GM19025 (cell line): ENCODE measurements around the gene SH2D3C.

Source experiments
- ATAC-seq: cut with Tn5 transposase; IDR thresholded peaks from one replicate; pipeline ENCODE4 v1.9.1; 2021; ENCODE audit warnings: mild to moderate bottlenecking, low read depth, moderate library complexity; ENCODE audit not compliant: unreplicated experiment

The SH2D3C gene

GRCh38 chr9:127706836-127707241, 71.6 kb downstream of the SH2D3C start, which contains the start of gene CFAP157:
CFAP157 (plus strand) TSS chr9:127706988; CDS start chr9:127707032, 44 bp downstream.
- ATAC-seq = no peak

- no peak for ATAC-seq
Observed at GRCh38 chr9:127705577-127706379, 72.7 kb downstream of the SH2D3C start.

GRCh38 chr9:127703289-127703946, 75.0 kb downstream of the SH2D3C start:
- ATAC-seq = no peak

- no peak for ATAC-seq
Observed at GRCh38 chr9:127700594-127701255, 77.7 kb downstream of the SH2D3C start.

- no peak for ATAC-seq
Observed at GRCh38 chr9:127700140-127700539, 78.3 kb downstream of the SH2D3C start.

- peak; percentile 95 for ATAC-seq
Observed at GRCh38 chr9:127698985-127699670, 79.3 kb downstream of the SH2D3C start.

- ATAC-seq = no peak
Observed at GRCh38 chr9:127698386-127698785, 80.1 kb downstream of the SH2D3C start.

GRCh38 chr9:127697575-127697974, 80.9 kb downstream of the SH2D3C start:
- no peak for ATAC-seq

- no peak for ATAC-seq
Observed at GRCh38 chr9:127694890-127695720, 83.4 kb downstream of the SH2D3C start.

- ATAC-seq = no peak
Observed at GRCh38 chr9:127693697-127694096, 84.8 kb downstream of the SH2D3C start.

GRCh38 chr9:127693143-127693542, 85.3 kb downstream of the SH2D3C start:
- ATAC-seq = no peak

GRCh38 chr9:127692071-127692470, 86.4 kb downstream of the SH2D3C start:
- ATAC-seq = no peak

- ATAC-seq = no peak
Observed at GRCh38 chr9:127690735-127691134, 87.7 kb downstream of the SH2D3C start.

- no peak for ATAC-seq
Observed at GRCh38 chr9:127689329-127690000, 89.0 kb downstream of the SH2D3C start.
